Psoas muscle (tissue), 8 donors: ENCODE measurements around the gene PHOX2A. TPM values are rescaled to one million over a fixed set of nuclear protein-coding genes. Genes with fewer than 3 reads are reported as not detected.

Source experiments
- ATAC-seq, 4 donors: fragments of 200-7000 bp; cut with Tn5 transposase; one replicate each; pipeline ENCODE4 v1.9.1; 2020; ENCODE audit warnings: moderate library complexity in 3 of 4, mild to moderate bottlenecking in 2 of 4
- DNase-seq, 2 donors: peaks; one replicate each; pipeline ENCODE4 v3.0.0-alpha.2; 2020
- H3K27ac ChIP-seq: fragments of 200-600 bp; one replicate; pipeline ENCODE4 v1.8.0; 2022
- H3K27me3 ChIP-seq, 3 donors: fragments of 200-600 bp in 1 of 3; one replicate each; pipeline versions ENCODE4 v1.6.1 to v1.8.0; 2013 to 2022; ENCODE audit warnings: low read length in 2 of 3, mild to moderate bottlenecking in 2 of 3, moderate library complexity in 1 of 3; ENCODE audit not compliant: insufficient read depth in 3 of 3
- H3K36me3 ChIP-seq, 2 donors: fragments of 200-600 bp in 1 of 2; one replicate each; pipeline versions ENCODE4 v1.6.1 to v1.8.0; 2013 to 2022; ENCODE audit warnings: low read depth in 1 of 2, mild to moderate bottlenecking in 1 of 2, moderate library complexity in 1 of 2; ENCODE audit not compliant: insufficient read depth in 1 of 2
- H3K4me1 ChIP-seq: fragments of 200-600 bp; one replicate; pipeline ENCODE4 v1.8.0; 2022
- H3K4me3 ChIP-seq: fragments of 200-600 bp; one replicate; pipeline ENCODE4 v1.8.0; 2022; ENCODE audit warnings: mild to moderate bottlenecking
- H3K9me3 ChIP-seq: fragments of 200-600 bp; one replicate; pipeline ENCODE4 v1.8.0; 2022
- WGBS, 3 donors: extraction: QIAGEN DNeasy Blood & Tissue Kit; methylation state at CpG; one replicate each; pipeline versions ENCODE4 v1.1.6 to v1.1.7; 2013; 5-methylcytosine and 5-hydroxymethylcytosine counted together
- intact Hi-C, 2 donors: fragments of 100-400 bp; cut with DNase I; formaldehyde crosslinking; loops; one replicate each; pipeline versions ENCODE4 v1.11.0 to v1.14.2; 2022
- polyA plus RNA-seq, 3 donors: library from polyadenylated mRNA; stranded (reverse); fragments of 200-250 nt; gene quantifications; one replicate each; pipeline ENCODE4 v1.2.3, GENCODE V29; 2013
- total RNA-seq, 4 donors: library from RNA; stranded (reverse); fragmentation: NEBNext Ultra II Directional in 2 of 4; extraction: Animal tissue kit (Norgen Biotek cat#: 25700) in 2 of 4; gene quantifications; one replicate each; pipeline versions ENCODE4 v1.2.1 to v1.2.4, GENCODE V29; 2021 to 2023
- TF ChIP-seq, protein P1 (sequence below): fragments of 200-600 bp; IDR thresholded peaks from one replicate; pipeline ENCODE4 v1.8.0; 2022; ENCODE audit warnings: antibody characterized with exemption
- donor health status: healthy with polysubstance abuse.
- donor health status: DM: no; HTN: no; CAD: no; lungs with moderate emphysema.
- donor health status: Bipolar disorder and iron deficiency.
- donor health status: healthy.
- donor health status: DM: yes; HTN: yes; CAD: no.
- donor health status: DM: no; HTN: no; CAD: no.
- donor health status: DM: no; HTN: no; CAD: no.
- donor health status: DM: yes; HTN: yes; CAD: no.

PHOX2A gene
- total and polyA plus RNA-seq, 7 donors: 0.07 TPM; not detected in 6

- H3K4me3 ChIP-seq: peak overlapping the region; percentile 72
- peaks cover 16% of the 10 kb centered on the region for H3K4me1 ChIP-seq
- H3K9me3 ChIP-seq: no peaks in the 10 kb centered on the region
- no peaks in the 10 kb centered on the region for H3K27me3 ChIP-seq
- TF ChIP-seq, protein P1, sequence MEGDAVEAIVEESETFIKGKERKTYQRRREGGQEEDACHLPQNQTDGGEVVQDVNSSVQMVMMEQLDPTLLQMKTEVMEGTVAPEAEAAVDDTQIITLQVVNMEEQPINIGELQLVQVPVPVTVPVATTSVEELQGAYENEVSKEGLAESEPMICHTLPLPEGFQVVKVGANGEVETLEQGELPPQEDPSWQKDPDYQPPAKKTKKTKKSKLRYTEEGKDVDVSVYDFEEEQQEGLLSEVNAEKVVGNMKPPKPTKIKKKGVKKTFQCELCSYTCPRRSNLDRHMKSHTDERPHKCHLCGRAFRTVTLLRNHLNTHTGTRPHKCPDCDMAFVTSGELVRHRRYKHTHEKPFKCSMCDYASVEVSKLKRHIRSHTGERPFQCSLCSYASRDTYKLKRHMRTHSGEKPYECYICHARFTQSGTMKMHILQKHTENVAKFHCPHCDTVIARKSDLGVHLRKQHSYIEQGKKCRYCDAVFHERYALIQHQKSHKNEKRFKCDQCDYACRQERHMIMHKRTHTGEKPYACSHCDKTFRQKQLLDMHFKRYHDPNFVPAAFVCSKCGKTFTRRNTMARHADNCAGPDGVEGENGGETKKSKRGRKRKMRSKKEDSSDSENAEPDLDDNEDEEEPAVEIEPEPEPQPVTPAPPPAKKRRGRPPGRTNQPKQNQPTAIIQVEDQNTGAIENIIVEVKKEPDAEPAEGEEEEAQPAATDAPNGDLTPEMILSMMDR: no peak
- intact Hi-C loops: loop anchor here in 1 of 2 donors (1.0 kb wide), 1 partner anchor 14 kb away; no protein-coding TSS in a partner anchor
- peak overlapping the region; percentile 94 for H3K27ac ChIP-seq
- 25 to 35% (median 27%) methylated on average over 11 of the region's 11 CpGs for WGBS, 3 donors
- ATAC-seq (no peak), DNase-seq (no peak)
- peaks cover 0 to 35% of the 10 kb centered on the region in 2 donors for H3K36me3 ChIP-seq
Observed at GRCh38 chr11:72225411-72225951, 18.5 kb downstream of the PHOX2A start.

- 2 to 8% (median 3%) methylated on average over 37 to 81 of the region's 81 CpGs for WGBS, 3 donors
- Histone ChIP-seq H3K4me3 (peak within 1 kb of the TSS; percentile 72), H3K9me3 (no peaks in the 10 kb centered on the region), H3K27ac (peak within 1 kb of the TSS; percentile 94), H3K36me3 (peaks cover 0 to 28% of the 10 kb centered on the region in 2 donors), H3K4me1 (peaks cover 16% of the 10 kb centered on the region), H3K27me3 (no peaks in the 10 kb centered on the region)
- DNase-seq (peak; percentile 63 to 78), ATAC-seq (peak in 3 of 4 donors; percentile 13 to 25 (median 20))
- intact Hi-C loops: loop anchor here in 1 of 2 donors (1.0 to 5.0 kb wide), 3 partner anchors 15 to 208 kb away; partner anchors contain the start of genes ANAPC15 and CLPB
- TF ChIP-seq, protein P1: no peak
Observed at GRCh38 chr11:72224564-72225410, 19.2 kb downstream of the PHOX2A start, which contains the start of gene INPPL1. TSS of gene INPPL1 (plus strand) at chr11:72224767. CDS start at chr11:72224985, 218 bp downstream.

DNA sequence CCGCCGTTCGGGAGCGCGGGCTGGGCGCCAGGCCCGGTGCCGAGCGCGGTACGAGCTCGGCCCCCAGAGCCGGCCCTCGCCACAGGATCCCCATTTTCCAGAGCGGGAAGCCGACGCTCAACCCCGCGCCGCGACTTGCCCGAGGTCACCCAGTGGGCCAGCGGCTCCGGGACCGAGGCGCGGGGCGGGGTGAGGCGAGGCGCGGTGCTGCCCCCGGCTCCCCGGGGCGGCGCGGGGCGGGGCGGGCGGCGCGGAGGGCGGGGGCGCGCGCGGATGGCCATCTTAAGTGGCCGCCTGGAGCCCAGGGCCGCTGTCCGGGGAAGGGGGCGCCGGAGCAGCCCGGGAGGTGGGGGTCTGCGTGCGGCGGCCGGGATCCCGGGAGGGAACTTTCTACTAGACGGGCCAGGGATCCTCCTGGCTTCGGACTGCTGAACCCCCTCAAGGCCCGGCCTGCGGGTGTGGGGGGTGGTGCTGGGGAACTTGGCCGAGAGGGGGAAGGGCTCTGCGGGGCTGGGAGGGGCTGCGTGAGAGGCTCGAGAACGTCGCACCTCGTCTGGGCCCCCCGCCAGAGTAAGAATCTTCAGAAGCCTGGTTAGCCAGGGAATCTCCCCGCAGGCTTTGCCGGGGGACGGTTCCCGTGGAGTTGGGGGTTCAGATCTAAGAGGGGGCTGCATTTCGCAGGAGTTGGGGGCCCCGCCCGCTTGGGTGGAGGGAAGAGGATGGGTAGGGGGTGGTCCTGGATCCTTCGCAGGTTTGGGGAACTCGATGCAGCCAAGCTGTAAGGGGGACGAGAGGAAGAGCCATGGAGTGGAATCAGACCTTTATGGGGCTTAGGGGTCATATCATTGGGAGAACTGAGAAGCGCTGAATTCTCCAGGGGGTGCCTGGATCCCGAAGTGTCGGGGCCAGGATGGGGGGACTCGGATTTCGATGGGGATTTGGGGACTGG is 20.1 kb downstream of the PHOX2A start:
- ATAC-seq: peak; percentile 69 to 78 (median 76)
- TF ChIP-seq, protein P1: no peak
- no peaks in the 10 kb centered on the region for H3K27me3 ChIP-seq
- peaks cover 16% of the 10 kb centered on the region for H3K4me1 ChIP-seq
- peaks cover 0 to 19% of the 10 kb centered on the region in 2 donors for H3K36me3 ChIP-seq
- H3K27ac ChIP-seq: peak overlapping the region; percentile 94
- WGBS, 3 donors: 0 to 1% (median 0%) methylated on average over 53 to 84 of the region's 84 CpGs
- peak overlapping the region; percentile 72 for H3K4me3 ChIP-seq
- intact Hi-C loops: loop anchor here in 1 of 2 donors (5.0 kb wide), 2 partner anchors 112 to 208 kb away; partner anchors contain the start of genes ANAPC15 and CLPB
- DNase-seq: peak; percentile 79 to 86
- no peaks in the 10 kb centered on the region for H3K9me3 ChIP-seq

DNA sequence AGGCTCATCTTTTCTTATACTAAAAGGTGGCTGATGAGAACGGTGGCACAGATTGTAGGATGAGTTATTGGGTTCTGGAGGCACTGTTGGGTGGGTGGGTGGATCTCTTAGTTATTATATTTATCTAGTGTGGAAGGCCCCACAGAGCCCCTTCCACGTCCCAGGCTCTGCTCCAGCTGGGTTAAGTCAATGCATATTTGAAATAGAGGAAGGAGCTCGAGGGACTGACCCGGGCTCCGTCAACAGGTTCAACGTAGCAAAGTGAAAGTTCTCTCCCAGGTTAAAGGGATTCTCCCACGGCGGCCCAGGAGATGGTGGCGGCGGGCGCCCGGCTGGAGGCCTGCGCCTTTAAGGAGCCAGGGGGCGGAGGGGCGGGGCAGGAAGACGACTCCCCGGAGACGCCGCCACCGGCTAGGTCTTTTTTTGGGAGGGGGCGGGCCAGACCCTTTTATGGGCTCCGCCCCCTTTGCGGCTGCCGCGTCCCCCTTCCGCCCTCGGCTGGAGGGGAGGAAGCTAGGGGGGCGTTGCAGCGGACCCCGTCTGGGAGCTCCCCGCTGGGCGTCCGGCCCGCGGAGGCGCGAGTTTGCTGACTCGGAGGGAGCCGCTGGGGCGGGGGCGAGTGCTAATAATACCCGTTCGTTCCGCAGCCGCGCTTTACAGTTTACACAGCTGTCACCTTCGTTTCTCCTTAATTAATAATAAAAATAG is 20.9 kb downstream of the PHOX2A start:
- ATAC-seq (peak; percentile 90 to 92 (median 90)), DNase-seq (peak; percentile 95 to 96)
- peak overlapping the region; percentile 72 for H3K4me3 ChIP-seq
- no peaks in the 10 kb centered on the region for H3K27me3 ChIP-seq
- H3K9me3 ChIP-seq: no peaks in the 10 kb centered on the region
- peaks cover 0 to 11% of the 10 kb centered on the region in 2 donors for H3K36me3 ChIP-seq
- H3K27ac ChIP-seq: peak overlapping the region; percentile 94
- intact Hi-C loops: loop anchor here in 1 of 2 donors (5.0 kb wide), 2 partner anchors 111 to 209 kb away; partner anchors contain the start of genes ANAPC15 and CLPB
- peaks cover 16% of the 10 kb centered on the region for H3K4me1 ChIP-seq
- 0 to 1% (median 0%) methylated on average over 34 to 47 of the region's 47 CpGs for WGBS, 3 donors
- TF ChIP-seq, protein P1: no peak
